SK-N-SH treated with all-trans-retinoic acid at 6 μM for 48 hours (cell line): ENCODE measurements around the gene EPS8.

Experiments used
- RARB ChIP-seq: fragments of 250-450 bp; sonication (Bioruptor Pico); IDR thresholded peaks from 2 replicates; pipeline ENCODE4 v1.8.0; 2021; ENCODE audit warnings: mild to moderate bottlenecking, moderate library complexity
- TCF4 ChIP-seq: fragments of 250-450 bp; sonication (Bioruptor Pico); IDR thresholded peaks from 2 replicates; pipeline ENCODE4 v1.8.0; 2021; ENCODE audit warnings: mild to moderate bottlenecking, moderate library complexity, borderline replicate concordance
- ZFP3 ChIP-seq: fragments of 250-450 bp; sonication (Bioruptor Pico); IDR thresholded peaks from 2 replicates; pipeline ENCODE4 v1.5.0; 2020; ENCODE audit warnings: mild to moderate bottlenecking, moderate library complexity
- TF ChIP-seq, protein P1 (sequence below): fragments of 250-450 bp; sonication (Bioruptor Pico); IDR thresholded peaks from 2 replicates; pipeline ENCODE4 v1.5.1; 2020; ENCODE audit warnings: low read depth, mild to moderate bottlenecking, moderate library complexity
- TF ChIP-seq, protein P2 (sequence below): fragments of 250-450 bp; sonication (Bioruptor Pico); IDR thresholded peaks from 2 replicates; pipeline ENCODE4 v1.8.0; 2020; ENCODE audit warnings: mild to moderate bottlenecking, moderate library complexity, borderline replicate concordance
- TF ChIP-seq, protein P3 (sequence below): fragments of 250-450 bp; sonication (Bioruptor Pico); IDR thresholded peaks from 2 replicates; pipeline ENCODE4 v1.5.0; 2020; ENCODE audit warnings: mild to moderate bottlenecking, moderate library complexity

DNA sequence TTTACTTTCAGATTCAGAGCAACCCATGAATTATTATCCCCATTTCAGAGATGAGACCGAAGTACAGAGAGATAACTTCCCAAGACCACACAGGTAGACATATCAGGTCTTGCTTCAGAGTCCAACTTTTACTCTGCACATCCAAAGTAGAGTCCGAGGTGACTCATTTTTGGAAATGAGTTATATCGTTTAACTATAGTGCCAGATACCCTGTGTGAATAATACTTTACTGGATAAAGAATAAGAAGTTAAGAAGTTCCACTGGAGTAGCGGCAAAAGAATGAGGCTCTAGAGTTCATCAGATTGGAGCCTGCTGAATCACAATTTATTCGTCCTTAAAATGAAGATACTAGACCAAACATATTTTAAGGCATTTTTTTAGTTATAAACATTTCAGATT is 124.7 kb downstream of the EPS8 start:
- TF ChIP-seq TCF4 (CRISPR knock-in tag) (no peak), RARB (no peak), ZFP3 (CRISPR knock-in tag) (no peak)
- TF ChIP-seq, protein P1, sequence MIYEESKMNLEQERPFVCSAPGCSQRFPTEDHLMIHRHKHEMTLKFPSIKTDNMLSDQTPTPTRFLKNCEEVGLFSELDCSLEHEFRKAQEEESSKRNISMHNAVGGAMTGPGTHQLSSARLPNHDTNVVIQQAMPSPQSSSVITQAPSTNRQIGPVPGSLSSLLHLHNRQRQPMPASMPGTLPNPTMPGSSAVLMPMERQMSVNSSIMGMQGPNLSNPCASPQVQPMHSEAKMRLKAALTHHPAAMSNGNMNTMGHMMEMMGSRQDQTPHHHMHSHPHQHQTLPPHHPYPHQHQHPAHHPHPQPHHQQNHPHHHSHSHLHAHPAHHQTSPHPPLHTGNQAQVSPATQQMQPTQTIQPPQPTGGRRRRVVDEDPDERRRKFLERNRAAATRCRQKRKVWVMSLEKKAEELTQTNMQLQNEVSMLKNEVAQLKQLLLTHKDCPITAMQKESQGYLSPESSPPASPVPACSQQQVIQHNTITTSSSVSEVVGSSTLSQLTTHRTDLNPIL (CRISPR knock-in tag) = no peak
- TF ChIP-seq, protein P2, sequence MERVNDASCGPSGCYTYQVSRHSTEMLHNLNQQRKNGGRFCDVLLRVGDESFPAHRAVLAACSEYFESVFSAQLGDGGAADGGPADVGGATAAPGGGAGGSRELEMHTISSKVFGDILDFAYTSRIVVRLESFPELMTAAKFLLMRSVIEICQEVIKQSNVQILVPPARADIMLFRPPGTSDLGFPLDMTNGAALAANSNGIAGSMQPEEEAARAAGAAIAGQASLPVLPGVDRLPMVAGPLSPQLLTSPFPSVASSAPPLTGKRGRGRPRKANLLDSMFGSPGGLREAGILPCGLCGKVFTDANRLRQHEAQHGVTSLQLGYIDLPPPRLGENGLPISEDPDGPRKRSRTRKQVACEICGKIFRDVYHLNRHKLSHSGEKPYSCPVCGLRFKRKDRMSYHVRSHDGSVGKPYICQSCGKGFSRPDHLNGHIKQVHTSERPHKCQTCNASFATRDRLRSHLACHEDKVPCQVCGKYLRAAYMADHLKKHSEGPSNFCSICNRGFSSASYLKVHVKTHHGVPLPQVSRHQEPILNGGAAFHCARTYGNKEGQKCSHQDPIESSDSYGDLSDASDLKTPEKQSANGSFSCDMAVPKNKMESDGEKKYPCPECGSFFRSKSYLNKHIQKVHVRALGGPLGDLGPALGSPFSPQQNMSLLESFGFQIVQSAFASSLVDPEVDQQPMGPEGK (CRISPR knock-in tag) = no peak
- TF ChIP-seq, protein P3, sequence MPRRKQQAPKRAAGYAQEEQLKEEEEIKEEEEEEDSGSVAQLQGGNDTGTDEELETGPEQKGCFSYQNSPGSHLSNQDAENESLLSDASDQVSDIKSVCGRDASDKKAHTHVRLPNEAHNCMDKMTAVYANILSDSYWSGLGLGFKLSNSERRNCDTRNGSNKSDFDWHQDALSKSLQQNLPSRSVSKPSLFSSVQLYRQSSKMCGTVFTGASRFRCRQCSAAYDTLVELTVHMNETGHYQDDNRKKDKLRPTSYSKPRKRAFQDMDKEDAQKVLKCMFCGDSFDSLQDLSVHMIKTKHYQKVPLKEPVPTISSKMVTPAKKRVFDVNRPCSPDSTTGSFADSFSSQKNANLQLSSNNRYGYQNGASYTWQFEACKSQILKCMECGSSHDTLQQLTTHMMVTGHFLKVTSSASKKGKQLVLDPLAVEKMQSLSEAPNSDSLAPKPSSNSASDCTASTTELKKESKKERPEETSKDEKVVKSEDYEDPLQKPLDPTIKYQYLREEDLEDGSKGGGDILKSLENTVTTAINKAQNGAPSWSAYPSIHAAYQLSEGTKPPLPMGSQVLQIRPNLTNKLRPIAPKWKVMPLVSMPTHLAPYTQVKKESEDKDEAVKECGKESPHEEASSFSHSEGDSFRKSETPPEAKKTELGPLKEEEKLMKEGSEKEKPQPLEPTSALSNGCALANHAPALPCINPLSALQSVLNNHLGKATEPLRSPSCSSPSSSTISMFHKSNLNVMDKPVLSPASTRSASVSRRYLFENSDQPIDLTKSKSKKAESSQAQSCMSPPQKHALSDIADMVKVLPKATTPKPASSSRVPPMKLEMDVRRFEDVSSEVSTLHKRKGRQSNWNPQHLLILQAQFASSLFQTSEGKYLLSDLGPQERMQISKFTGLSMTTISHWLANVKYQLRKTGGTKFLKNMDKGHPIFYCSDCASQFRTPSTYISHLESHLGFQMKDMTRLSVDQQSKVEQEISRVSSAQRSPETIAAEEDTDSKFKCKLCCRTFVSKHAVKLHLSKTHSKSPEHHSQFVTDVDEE (CRISPR knock-in tag) = no peak
